Heart right ventricle (tissue), 16 donors: ENCODE results near the gene RAB11A. TPM values are rescaled to one million over a fixed set of nuclear protein-coding genes. Genes with fewer than 3 reads are reported as not detected.

ENCODE experiments used
- ATAC-seq, 8 donors: fragments of 200-7000 bp; cut with Tn5 transposase; one replicate each; pipeline ENCODE4 v1.9.1; 2020; ENCODE audit warnings: mild to moderate bottlenecking in 8 of 8, moderate library complexity in 8 of 8, moderate number of reproducible peaks in 1 of 8
- DNase-seq, 2 donors: peaks; one replicate each; pipeline ENCODE4 v3.0.0-alpha.2; 2020
- H3K27ac ChIP-seq, 10 donors: fragments of 200-600 bp; sonication (generic) in 2 of 10; one replicate each; pipeline versions ENCODE4 v1.5.0 to v1.8.0; 2020 to 2022; ENCODE audit warnings: mild to moderate bottlenecking in 3 of 10
- H3K27me3 ChIP-seq, 7 donors: fragments of 200-600 bp; one replicate each; pipeline ENCODE4 v1.8.0; 2021 to 2022; ENCODE audit warnings: mild to moderate bottlenecking in 2 of 7
- H3K36me3 ChIP-seq, 9 donors: fragments of 200-600 bp; sonication (generic) in 1 of 9; one replicate each; pipeline versions ENCODE4 v1.5.0 to v1.8.0; 2020 to 2022; ENCODE audit warnings: mild to moderate bottlenecking in 2 of 9
- H3K4me1 ChIP-seq, 9 donors: fragments of 200-600 bp; sonication (generic) in 1 of 9; one replicate each; pipeline versions ENCODE4 v1.5.0 to v1.8.0; 2020 to 2022; ENCODE audit warnings: mild to moderate bottlenecking in 4 of 9
- H3K4me3 ChIP-seq, 10 donors: fragments of 200-600 bp; sonication (generic) in 2 of 10; one replicate each; pipeline versions ENCODE4 v1.5.0 to v1.8.0; 2020 to 2022; ENCODE audit warnings: mild to moderate bottlenecking in 7 of 10, moderate library complexity in 2 of 10
- H3K9me3 ChIP-seq, 11 donors: fragments of 200-600 bp in 10 of 11; sonication (generic) in 2 of 11; one replicate each; pipeline versions ENCODE4 v1.5.0 to v1.8.0; 2013 to 2022; ENCODE audit warnings: mild to moderate bottlenecking in 2 of 11, control low read depth in 1 of 11, moderate library complexity in 1 of 11
- CTCF ChIP-seq, 9 donors: fragments of 200-600 bp; sonication (generic) in 2 of 9; IDR thresholded peaks; one replicate each; pipeline versions ENCODE4 v1.5.0 to v1.8.0; 2021 to 2022; ENCODE audit warnings: antibody characterized with exemption in 9 of 9, mild to moderate bottlenecking in 5 of 9, moderate library complexity in 1 of 9
- WGBS, 2 donors: extraction: QIAGEN DNeasy Blood & Tissue Kit; methylation state at CpG; one replicate each; pipeline ENCODE4 v1.1.7; 2013; ENCODE audit warnings: inconsistent platforms in 1 of 2; 5-methylcytosine and 5-hydroxymethylcytosine counted together
- intact Hi-C, 10 donors: fragments of 100-400 bp; cut with DNase I; formaldehyde crosslinking; loops; one replicate each; pipeline versions ENCODE4 v1.11.1 to v1.14.2; 2022
- polyA plus RNA-seq, 2 donors: library from polyadenylated mRNA; stranded (reverse); fragments of 200-250 nt; gene quantifications; one replicate each; pipeline ENCODE4 v1.2.3, GENCODE V29; 2013
- total RNA-seq, 10 donors: library from RNA; stranded (reverse); fragmentation: NEBNext Ultra II Directional in 3 of 10; extraction: Animal tissue kit (Norgen Biotek cat#: 25700) in 3 of 10; gene quantifications; one replicate each; pipeline versions ENCODE4 v1.2.1 to v1.2.4, GENCODE V29; 2021 to 2023
- donor health status: Arrhythmogenic right ventricular cardiomyopathy.
- donor health status: ischemic (EF 13 %, LVEDD 7.1; RV severe dilation, severe dysfunction).
- donor health status: healthy with polysubstance abuse.
- donor health status: DM: no; HTN: yes; CAD: no.
- donor health status: DM: no; HTN: no; CAD: no.
- donor health status: ischemic (EF 25% LVEDD 6.9; RV normal size, moderate dysfunction).
- donor health status: ischemic (EF 25% LVEDD 5.7; RV mildly dilated, moderate dysfunction).
- donor health status: healthy.
- donor health status: DM: yes; HTN: yes; CAD: no.
- donor health status: Ischemic cardiomyopathy.
- donor health status: ischemic (EF 35%, LVEDD 5.7; RV mildly dilated, moderate dysfunction).
- donor health status: nonischemic (EF 11% LVEDD 7.7; RV severe dilation, severe dysfunction).
- donor health status: DM: yes; HTN: yes; CAD: no.
- donor health status: PGD.
- donor health status: ischemic (EF 29% LVEDD 5.4; RV normal size, mild dysfunction).
- donor health status: nonischemic (EF 23%, LVEDD 6.1; RV moderate dilation, normal function).

Gene RAB11A
- total and polyA plus RNA-seq, 12 donors = 28.5 to 211 (median 150) TPM

GRCh38 chr15:65833501-65834205 lies 35.6 kb upstream of the RAB11A start:
- TF ChIP-seq CTCF (IDR thresholded peaks at IDR 0.05) = no peak
- peaks cover 9 to 73% (median 32%) of the 10 kb centered on the region in 9 donors for H3K4me1 ChIP-seq
- H3K27me3 ChIP-seq = no peaks in the 10 kb centered on the region
- DNase-seq (peak in 1 of 2 donors; percentile 18), ATAC-seq (peak in 1 of 8 donors; percentile 47)
- H3K36me3 ChIP-seq = no peaks in the 10 kb centered on the region
- no peaks in the 10 kb centered on the region for H3K9me3 ChIP-seq
- H3K4me3 ChIP-seq = peak overlapping the region in 4 of 10 donors; percentile 13 to 43 (median 26)
- peak overlapping the region; percentile 50 to 91 (median 80) for H3K27ac ChIP-seq
- WGBS, 2 donors = 53 to 56% methylated on average over 4 of the region's 4 CpGs
- intact Hi-C loops = loop anchor here in 7 of 10 donors (2.0 to 10.0 kb wide), 6 partner anchors 34 to 1304 kb away; partner anchors contain the start of genes DENND4A (in 4 of the 7) and RAB11A (in 4 of the 7)

GRCh38 chr15:65834603-65835282 lies 34.5 kb upstream of the RAB11A start:
- intact Hi-C loops = loop anchor here in 4 of 10 donors (5.0 to 10.0 kb wide), 4 partner anchors 33 to 1303 kb away; partner anchors contain the start of genes DENND4A (in 2 of the 4) and RAB11A (in 1 of the 4)
- no peaks in the 10 kb centered on the region for H3K27me3 ChIP-seq
- H3K4me1 ChIP-seq = peaks cover 9 to 73% (median 32%) of the 10 kb centered on the region in 9 donors
- no peak for TF ChIP-seq CTCF (IDR thresholded peaks at IDR 0.05)
- no peaks in the 10 kb centered on the region for H3K9me3 ChIP-seq
- WGBS, 2 donors = 95 to 98% methylated on average over 8 of the region's 8 CpGs
- H3K4me3 ChIP-seq = no peak overlapping the region
- no peak for ATAC-seq
- peak overlapping the region in 7 of 10 donors; percentile 3 to 89 (median 76) for H3K27ac ChIP-seq
- H3K36me3 ChIP-seq = no peaks in the 10 kb centered on the region
- no peak for DNase-seq

- intact Hi-C loops = loop anchor here in 1 of 10 donors (10.0 kb wide), 1 partner anchor 201 kb away; no protein-coding TSS in a partner anchor
- 71 to 72% methylated on average over 4 of the region's 4 CpGs for WGBS, 2 donors
Measured at GRCh38 chr15:65835447-65835846, 33.8 kb upstream of the RAB11A start.

More at GRCh38 chr15:65835447-65835846, 33.8 kb upstream of the RAB11A start:
- DNase-seq = no peak
- Histone ChIP-seq H3K4me1 (peaks cover 9 to 73% (median 32%) of the 10 kb centered on the region in 9 donors), H3K4me3 (no peak overlapping the region), H3K27me3 (no peaks in the 10 kb centered on the region), H3K36me3 (no peaks in the 10 kb centered on the region), H3K27ac (peak overlapping the region in 2 of 10 donors; percentile 3 to 21), H3K9me3 (no peaks in the 10 kb centered on the region)
- no peak for ATAC-seq
- TF ChIP-seq CTCF (IDR thresholded peaks at IDR 0.05) = no peak
